SK-N-SH (cell line): ENCODE measurements around the gene MYO1D. TPM values are rescaled to one million over a fixed set of nuclear protein-coding genes. Genes with fewer than 3 reads are reported as not detected.

Experiments used
- CTCF ChIA-PET: fragments of 300-600, 350-600 bp; formaldehyde crosslinking; extraction: SDS; loops from one replicate; lab custom pipeline; 2021; lab: Yijun Ruan, JAX
- POLR2A ChIA-PET: fragments of 350-600 bp; sonication (Branson Sonifier 250); formaldehyde crosslinking; extraction: SDS; loops from one replicate; lab custom pipeline; 2020; ENCODE audit warnings: antibody characterized with exemption, inconsistent platforms; lab: Yijun Ruan, JAX
- DNase-seq: peaks from one replicate; pipeline ENCODE4 v3.0.0; 2012
- H2AFZ ChIP-seq: fragments of 200-600 bp; sonication (generic); 2 replicates; pipeline ENCODE4 v1.8.1; 2016; ENCODE audit warnings: antibody characterized with exemption, mild to moderate bottlenecking, low read depth
- H3F3A ChIP-seq: fragments of 200-600 bp; sonication (generic); replicated peaks from 2 replicates; pipeline ENCODE3; 2016; ENCODE audit warnings: antibody characterized with exemption, mild to moderate bottlenecking; ENCODE audit not compliant: insufficient read depth
- H3K27ac ChIP-seq, 2 experiments: fragments of 200-500 bp in 1 of 2; fragments of 200-600 bp in 1 of 2; sonication (Bioruptor generic) in 1 of 2; sonication (generic), shearing (Covaris generic) in 1 of 2; 2 replicates each; pipeline versions ENCODE4 v1.5.1 to v1.6.1; 2014 to 2016; ENCODE audit warnings: low read depth in 2 of 2, inconsistent platforms in 1 of 2, low read length in 1 of 2, mild to moderate bottlenecking in 1 of 2, mixed read lengths in 1 of 2
- H3K27me3 ChIP-seq: fragments of 200-600 bp; sonication (generic), shearing (Covaris generic); 2 replicates; pipeline ENCODE4 v1.6.1; 2016; ENCODE audit warnings: mixed run types; ENCODE audit not compliant: insufficient read depth
- H3K36me3 ChIP-seq, 2 experiments: fragments of 200-500 bp in 1 of 2; fragments of 200-600 bp in 1 of 2; sonication (Bioruptor generic) in 1 of 2; sonication (generic) in 1 of 2; replicated peaks in 1 of 2; 2 replicates each; pipeline versions ENCODE3 to v1.5.1; 2014 to 2016; ENCODE audit warnings: low read length in 1 of 2, mild to moderate bottlenecking in 1 of 2; ENCODE audit not compliant: insufficient read depth in 2 of 2, control insufficient read depth in 1 of 2
- H3K4me1 ChIP-seq, 2 experiments: fragments of 200-500 bp in 1 of 2; fragments of 200-600 bp in 1 of 2; sonication (Bioruptor generic) in 1 of 2; sonication (generic), shearing (Covaris generic) in 1 of 2; 2 replicates each; pipeline versions ENCODE4 v1.5.1 to v1.6.1; 2014 to 2016; ENCODE audit warnings: low read depth in 1 of 2, low read length in 1 of 2, mixed run types in 1 of 2; ENCODE audit not compliant: insufficient read depth in 2 of 2, control insufficient read depth in 1 of 2
- H3K4me2 ChIP-seq: fragments of 200-600 bp; sonication (generic), shearing (Covaris generic); 2 replicates; pipeline ENCODE4 v1.6.1; 2017; ENCODE audit warnings: mixed run types
- H3K4me3 ChIP-seq, 2 experiments: fragments of 200-500 bp in 1 of 2; fragments of 200-600 bp in 1 of 2; sonication (Bioruptor generic) in 1 of 2; sonication (generic), shearing (Covaris generic) in 1 of 2; 2 replicates each; pipeline versions ENCODE4 v1.5.1 to v1.8.1; 2014 to 2016; ENCODE audit warnings: low read depth in 2 of 2, inconsistent platforms in 1 of 2, low read length in 1 of 2, mild to moderate bottlenecking in 1 of 2, mixed read lengths in 1 of 2, moderate library complexity in 1 of 2
- H3K79me2 ChIP-seq: fragments of 200-600 bp; sonication (generic); 2 replicates; pipeline ENCODE4 v1.8.1; 2017; ENCODE audit warnings: mild to moderate bottlenecking; ENCODE audit not compliant: insufficient read depth
- H3K9ac ChIP-seq: fragments of 200-600 bp; sonication (generic); 2 replicates; pipeline ENCODE4 v1.6.1; 2017; ENCODE audit warnings: mixed run types
- H3K9me2 ChIP-seq: fragments of 200-600 bp; sonication (generic); 2 replicates; pipeline ENCODE4 v1.6.1; 2017; ENCODE audit warnings: mixed run types
- H3K9me3 ChIP-seq: fragments of 200-600 bp; sonication (generic); 2 replicates; pipeline ENCODE4 v1.6.1; 2017; ENCODE audit warnings: mixed run types, mild to moderate bottlenecking, moderate library complexity
- H4K20me1 ChIP-seq: fragments of 200-600 bp; sonication (generic); 2 replicates; pipeline ENCODE4 v1.6.1; 2017; ENCODE audit warnings: mild to moderate bottlenecking, mixed run types; ENCODE audit not compliant: insufficient read depth
- CTCF ChIP-seq: fragments of 200-600 bp; sonication (generic); IDR thresholded peaks from 2 replicates; pipeline ENCODE4 v1.6.1; 2017; ENCODE audit warnings: antibody characterized with exemption, mild to moderate bottlenecking, moderate library complexity
- ELF1 ChIP-seq: IDR thresholded peaks from 2 replicates; pipeline ENCODE4 v1.4.0; 2012
- EP300 ChIP-seq, 2 experiments: IDR thresholded peaks; 2 replicates each; pipeline versions ENCODE4 v1.4.0 to v1.6.1; 2012; ENCODE audit warnings: borderline replicate concordance in 1 of 2, low read depth in 1 of 2, low read length in 1 of 2
- FOSL2 ChIP-seq: IDR thresholded peaks from 2 replicates; pipeline ENCODE4 v1.4.0; 2012; ENCODE audit warnings: low read depth, mild to moderate bottlenecking, moderate library complexity, borderline replicate concordance
- FOXJ3 ChIP-seq: sonication (generic); formaldehyde crosslinking; IDR thresholded peaks from 2 replicates; pipeline ENCODE4 v1.5.1; 2020; ENCODE audit warnings: mild to moderate bottlenecking, missing genetic modification reagents
- GABPA ChIP-seq: IDR thresholded peaks from 2 replicates; pipeline ENCODE4 v1.4.0; 2012; ENCODE audit warnings: low read depth, mild to moderate bottlenecking
- GATA2 ChIP-seq: sonication (generic); formaldehyde crosslinking; IDR thresholded peaks from 2 replicates; pipeline ENCODE4 v1.5.0; 2020; ENCODE audit warnings: mild to moderate bottlenecking, missing genetic modification reagents
- IRF3 ChIP-seq: fragments of 150-350 bp; IDR thresholded peaks from 2 replicates; pipeline ENCODE4 v1.6.1; 2016; ENCODE audit warnings: mild to moderate bottlenecking, low read depth, low read length
- MAX ChIP-seq: IDR thresholded peaks from 2 replicates; pipeline ENCODE4 v1.4.0; 2012; ENCODE audit warnings: low read depth
- NFIC ChIP-seq: IDR thresholded peaks from 2 replicates; pipeline ENCODE4 v1.4.0; 2012; ENCODE audit warnings: borderline replicate concordance
- NRF1 ChIP-seq: IDR thresholded peaks from 2 replicates; pipeline ENCODE4 v1.6.1; 2012; ENCODE audit warnings: low read depth, mild to moderate bottlenecking, low read length
- PBX3 ChIP-seq: IDR thresholded peaks from 2 replicates; pipeline ENCODE4; 2012
- POLR2AphosphoS5 ChIP-seq: IDR thresholded peaks from 2 replicates; pipeline ENCODE4 v1.6.1; 2012; ENCODE audit warnings: low read depth, low read length
- RAD21 ChIP-seq: IDR thresholded peaks from 2 replicates; pipeline ENCODE4 v1.6.1; 2012; ENCODE audit warnings: mild to moderate bottlenecking, low read length
- RCOR1 ChIP-seq: fragments of 150-350 bp; IDR thresholded peaks from 2 replicates; pipeline ENCODE4 v1.6.1; 2017; ENCODE audit warnings: antibody characterized with exemption, low read length
- RXRA ChIP-seq: IDR thresholded peaks from 2 replicates; pipeline ENCODE4 v1.4.0; 2012; ENCODE audit warnings: low read depth, mild to moderate bottlenecking, borderline replicate concordance
- SIN3A ChIP-seq: IDR thresholded peaks from 2 replicates; pipeline ENCODE4 v1.6.1; 2012; ENCODE audit warnings: low read depth, mild to moderate bottlenecking, low read length, moderate library complexity, borderline replicate concordance
- SMC3 ChIP-seq: IDR thresholded peaks from 2 replicates; pipeline ENCODE4 v1.6.1; 2012; ENCODE audit warnings: low read depth, low read length, improper control_type of control experiment
- TAF1 ChIP-seq: IDR thresholded peaks from 2 replicates; pipeline ENCODE4 v1.6.1; 2012; ENCODE audit warnings: low read depth, mild to moderate bottlenecking, low read length, moderate library complexity, borderline replicate concordance
- TCF12 ChIP-seq: IDR thresholded peaks from 2 replicates; pipeline ENCODE4 v1.4.0; 2012
- USF1 ChIP-seq: IDR thresholded peaks from 2 replicates; pipeline ENCODE4 v1.4.0; 2012; ENCODE audit warnings: low read depth, borderline replicate concordance
- USF2 ChIP-seq: fragments of 150-350 bp; IDR thresholded peaks from 2 replicates; pipeline ENCODE4 v1.6.1; 2017; ENCODE audit warnings: antibody characterized with exemption, low read length, low read depth, borderline replicate concordance
- YY1 ChIP-seq: IDR thresholded peaks from 2 replicates; pipeline ENCODE4 v1.4.0; 2012; ENCODE audit warnings: low read depth, mild to moderate bottlenecking
- WGBS: methylation state at CpG from one replicate; pipeline ENCODE4 v1.1.6; 2017; ENCODE audit warnings: low lambda C conversion rate; 5-methylcytosine and 5-hydroxymethylcytosine counted together
- polyA plus RNA-seq, 3 experiments: library from polyadenylated mRNA; depleted of rRNA; stranded (reverse); fragments of >200 nt; gene quantifications; 2 replicates each; pipeline ENCODE4 v1.2.3, GENCODE V29; 2012

The MYO1D gene
- polyA plus RNA-seq, 1 of the 3 experiments (the other 2 are of a cell fraction) = 20.4 TPM

GRCh38 chr17:32692179-32692578, 184.7 kb downstream of the MYO1D start:
- no peak overlapping the region for H2AFZ ChIP-seq
- H3K4me2 ChIP-seq = no peak overlapping the region
- H3K9ac ChIP-seq = no peak overlapping the region
- no peaks in the 10 kb centered on the region for H4K20me1 ChIP-seq
- ChIA-PET CTCF (interaction anchor here (1.1 to 1.5 kb wide), 2 partner anchors 17 to 33 kb away, joined by 3 to 5 read pairs; no protein-coding TSS in a partner anchor), POLR2A (no interaction called here)
- no peaks in the 10 kb centered on the region for H3K79me2 ChIP-seq
- no peak overlapping the region for H3K27ac ChIP-seq
- no peaks in the 10 kb centered on the region for H3K9me2 ChIP-seq
- TF ChIP-seq CTCF (no peak), RCOR1 (no peak), NRF1 (no peak), GABPA (no peak), ELF1 (no peak), TCF12 (no peak), SIN3A (no peak), MAX (no peak), FOSL2 (no peak), POLR2AphosphoS5 (no peak), YY1 (no peak), IRF3 (no peak), GATA2 (CRISPR knock-in tag) (no peak)
- no peaks in the 10 kb centered on the region for H3F3A ChIP-seq
- no peaks in the 10 kb centered on the region for H3K27me3 ChIP-seq
- WGBS = 64% methylated on average over 2 of the region's 2 CpGs
- no peaks in the 10 kb centered on the region for H3K9me3 ChIP-seq
- no peaks in the 10 kb centered on the region for H3K36me3 ChIP-seq
- no peak for DNase-seq
- H3K4me1 ChIP-seq = no peaks in the 10 kb centered on the region; a peak in 1 of 4 replicates
- no peak overlapping the region for H3K4me3 ChIP-seq

GRCh38 chr17:32689348-32689747, 187.6 kb downstream of the MYO1D start:
- H3K27me3 ChIP-seq = no peaks in the 10 kb centered on the region
- no peaks in the 10 kb centered on the region for H3F3A ChIP-seq
- H3K9me2 ChIP-seq = no peaks in the 10 kb centered on the region
- no peak overlapping the region for H3K4me2 ChIP-seq
- ChIA-PET POLR2A (no interaction called here), CTCF (no interaction called here)
- no peak overlapping the region for H3K9ac ChIP-seq
- H4K20me1 ChIP-seq = no peaks in the 10 kb centered on the region
- no peak overlapping the region for H3K4me3 ChIP-seq
- WGBS = 91% methylated on average over 7 of the region's 7 CpGs
- H3K36me3 ChIP-seq = no peaks in the 10 kb centered on the region
- no peaks in the 10 kb centered on the region for H3K9me3 ChIP-seq
- H3K79me2 ChIP-seq = no peaks in the 10 kb centered on the region
- no peaks in the 10 kb centered on the region; a peak in 1 of 4 replicates for H3K4me1 ChIP-seq
- DNase-seq = no peak
- no peak overlapping the region for H2AFZ ChIP-seq
- no peak overlapping the region for H3K27ac ChIP-seq
- TF ChIP-seq NRF1 (no peak), ELF1 (no peak), RAD21 (no peak), IRF3 (no peak), TAF1 (no peak), NFIC (no peak), USF1 (no peak), GATA2 (CRISPR knock-in tag) (no peak), PBX3 (no peak), SMC3 (no peak), RXRA (no peak), USF2 (no peak), FOXJ3 (no peak), EP300 (IDR thresholded peaks at IDR 0.05; ENCODE audit: borderline replicate concordance in 1 of 2, low read depth in 1 of 2, low read length in 1 of 2) (no peak)
